ENCODE measurements around the gene TAF6L.

Gene TAF6L

DNA sequence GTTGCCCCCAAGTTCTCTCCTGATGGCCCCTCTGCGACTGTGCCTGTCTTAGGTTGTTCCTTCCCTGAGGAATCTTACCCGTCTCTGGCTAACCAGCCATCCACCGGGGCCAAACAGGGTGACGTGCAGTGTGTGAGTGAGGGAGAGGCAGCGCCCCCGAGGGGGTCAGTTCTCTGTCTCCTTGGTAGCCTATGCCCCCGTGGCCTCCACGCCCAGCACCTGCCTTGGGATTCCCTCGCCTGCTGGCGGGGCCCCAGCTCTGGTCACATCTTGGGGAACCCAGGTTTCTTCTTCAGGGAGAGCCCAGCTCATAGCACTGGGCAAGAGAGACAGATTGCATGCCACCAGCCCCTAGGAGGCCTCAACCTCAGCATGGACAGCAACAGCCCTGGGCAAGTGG lies 28.3 kb downstream of the TAF6L start:
- H3K27me3 ChIP-seq (ENCODE audit: insufficient read depth, insufficient read length): no peaks in the 10 kb centered on the region
- H3K9ac ChIP-seq (ENCODE audit: insufficient read length, low read depth): no peak overlapping the region
- DNase-seq (ENCODE audit: low read depth, low spot score): no peak
- H3K4me3 ChIP-seq (ENCODE audit: insufficient read length, low read depth): no peak overlapping the region
- no peaks in the 10 kb centered on the region for H3K4me1 ChIP-seq (ENCODE audit: insufficient read depth, insufficient read length)
- no peak for TF ChIP-seq SUZ12 (IDR thresholded peaks at IDR 0.05; ENCODE audit: extremely low read depth, insufficient read depth, insufficient read length)
- no peak for TF ChIP-seq ZNF274 (IDR thresholded peaks at IDR 0.05; ENCODE audit: low read depth, low read length)
- no peak for TF ChIP-seq YY1 (IDR thresholded peaks at IDR 0.05; ENCODE audit: insufficient read depth, insufficient read length)
- H3K36me3 ChIP-seq (ENCODE audit: insufficient read depth, insufficient read length, low read length): peaks cover 95% of the 10 kb centered on the region
- H3K9me3 ChIP-seq (ENCODE audit: insufficient read depth, low read length): no peaks in the 10 kb centered on the region

DNA sequence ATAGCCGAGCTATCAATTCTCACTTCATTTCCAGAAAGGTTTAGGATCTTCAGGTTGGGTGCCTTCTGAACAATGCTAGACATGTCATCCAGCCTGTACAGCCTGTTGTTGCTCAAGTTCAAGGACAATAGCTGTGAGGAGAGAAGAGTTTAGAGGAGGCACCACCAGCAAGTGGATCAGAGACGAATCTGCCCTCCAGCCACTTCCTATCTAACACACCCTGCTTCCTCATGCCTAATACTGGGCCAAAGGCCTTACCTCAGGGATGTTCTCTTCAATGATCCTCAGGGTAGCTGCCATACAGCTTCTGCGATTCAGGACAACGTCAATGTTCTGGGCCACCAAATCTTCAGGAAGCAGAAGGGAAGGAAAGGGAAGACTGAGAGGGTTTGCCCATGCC lies 29.9 kb downstream of the TAF6L start:
- TF ChIP-seq YY1 (IDR thresholded peaks at IDR 0.05; ENCODE audit: insufficient read depth, insufficient read length): no peak
- TF ChIP-seq SUZ12 (IDR thresholded peaks at IDR 0.05; ENCODE audit: extremely low read depth, insufficient read depth, insufficient read length): no peak
- no peak for TF ChIP-seq ZNF274 (IDR thresholded peaks at IDR 0.05; ENCODE audit: low read depth, low read length)
- peaks cover 79% of the 10 kb centered on the region for H3K36me3 ChIP-seq (ENCODE audit: insufficient read depth, insufficient read length, low read length)
- H3K4me3 ChIP-seq (ENCODE audit: insufficient read length, low read depth): no peak overlapping the region
- no peak for DNase-seq (ENCODE audit: low read depth, low spot score)
- H3K9ac ChIP-seq (ENCODE audit: insufficient read length, low read depth): no peak overlapping the region
- peaks cover 1% of the 10 kb centered on the region for H3K4me1 ChIP-seq (ENCODE audit: insufficient read depth, insufficient read length)
- no peaks in the 10 kb centered on the region for H3K27me3 ChIP-seq (ENCODE audit: insufficient read depth, insufficient read length)
- H3K9me3 ChIP-seq (ENCODE audit: insufficient read depth, low read length): no peaks in the 10 kb centered on the region

DNA sequence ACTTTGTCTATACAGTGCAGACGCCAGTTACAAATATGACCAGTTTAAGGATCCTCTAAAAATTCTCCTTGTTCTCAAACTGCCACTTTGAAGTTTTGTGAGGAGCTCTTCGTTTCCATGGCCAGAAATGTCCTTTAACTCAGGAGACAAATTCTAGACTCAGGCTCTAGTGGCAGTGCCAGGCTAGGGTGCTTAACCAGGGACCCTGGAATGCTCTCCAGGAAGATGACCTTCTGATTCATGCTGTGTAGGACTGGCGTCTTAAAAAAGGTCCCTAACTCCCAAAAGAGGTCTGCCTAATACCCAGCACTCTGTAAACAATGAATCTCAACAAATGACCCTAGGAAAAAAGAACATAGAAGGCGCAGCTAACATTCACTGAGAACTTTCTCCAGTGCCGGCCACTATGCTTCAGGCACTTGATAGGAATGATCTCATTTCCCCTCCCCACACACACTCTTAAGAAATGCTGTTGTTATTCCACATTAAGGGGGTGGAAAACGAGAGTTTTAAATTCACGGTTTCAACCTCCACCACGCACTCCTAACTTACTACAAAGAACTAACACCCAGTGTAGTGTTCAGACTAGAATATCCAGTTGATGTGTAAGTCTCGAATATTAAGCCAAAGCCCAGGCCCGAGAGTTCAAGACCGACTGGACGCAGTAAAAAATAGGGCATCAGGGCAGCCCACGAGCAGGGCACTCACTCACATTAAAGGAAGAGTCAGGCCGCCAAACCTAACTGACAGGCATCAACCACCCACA lies 33.3 kb downstream of the TAF6L start:
- peak overlapping the region; percentile 98 for H3K4me3 ChIP-seq (ENCODE audit: insufficient read length, low read depth)
- H3K9me3 ChIP-seq (ENCODE audit: insufficient read depth, low read length): no peaks in the 10 kb centered on the region
- H3K9ac ChIP-seq (ENCODE audit: insufficient read length, low read depth): peak overlapping the region; percentile 96
- peaks cover 7% of the 10 kb centered on the region for H3K4me1 ChIP-seq (ENCODE audit: insufficient read depth, insufficient read length)
- H3K27me3 ChIP-seq (ENCODE audit: insufficient read depth, insufficient read length): no peaks in the 10 kb centered on the region
- no peak for DNase-seq (ENCODE audit: low read depth, low spot score)
- no peak for TF ChIP-seq SUZ12 (IDR thresholded peaks at IDR 0.05; ENCODE audit: extremely low read depth, insufficient read depth, insufficient read length)
- no peak for TF ChIP-seq YY1 (IDR thresholded peaks at IDR 0.05; ENCODE audit: insufficient read depth, insufficient read length)
- no peak for TF ChIP-seq ZNF274 (IDR thresholded peaks at IDR 0.05; ENCODE audit: low read depth, low read length)
- H3K36me3 ChIP-seq (ENCODE audit: insufficient read depth, insufficient read length, low read length): peaks cover 55% of the 10 kb centered on the region

DNA sequence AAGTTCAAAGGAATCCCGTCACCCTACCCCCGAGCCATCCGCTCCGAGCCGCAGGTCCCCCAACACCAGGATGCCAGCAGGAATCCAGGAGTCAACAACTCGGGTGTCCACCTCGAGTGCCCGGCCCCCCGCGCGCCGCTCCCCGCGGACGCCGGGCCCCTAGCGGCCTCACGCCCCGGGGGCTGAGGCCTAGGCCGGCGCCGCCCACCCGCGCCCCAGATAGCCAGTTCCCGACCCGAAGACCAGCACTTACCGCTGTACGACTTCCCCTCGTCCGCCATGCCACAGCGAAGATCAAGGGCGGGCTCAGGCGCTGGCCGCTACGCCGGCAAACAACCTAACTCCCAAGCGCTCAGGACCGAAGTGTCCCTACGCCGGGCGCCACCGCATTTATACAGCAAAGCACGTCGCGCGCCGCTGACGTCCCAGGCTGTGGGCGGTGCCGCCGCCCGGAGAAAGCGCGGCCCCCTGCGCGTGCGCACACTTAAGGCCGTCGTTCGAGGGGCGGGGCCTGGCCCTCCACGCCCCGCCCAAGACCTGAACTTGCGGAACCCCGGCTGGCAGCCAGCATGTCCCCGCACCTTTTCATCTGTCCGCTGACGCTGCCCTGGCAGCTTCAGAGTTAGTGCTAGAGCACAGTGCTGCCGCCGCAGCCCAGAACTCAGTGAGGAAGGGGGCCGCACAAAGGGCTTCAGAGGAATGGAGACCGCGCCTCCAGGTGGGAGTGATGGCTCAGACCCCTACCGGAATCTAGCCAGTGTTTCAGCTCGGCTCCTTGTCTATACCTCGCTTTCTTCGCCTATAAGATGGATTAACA lies 34.1 kb downstream of the TAF6L start, which contains the start of gene NXF1:
NXF1 (minus strand) TSS at position 365 of the 817 bp plus-strand sequence; CDS start at position 281, 84 bp downstream.
- TF ChIP-seq SUZ12 (IDR thresholded peaks at IDR 0.05; ENCODE audit: extremely low read depth, insufficient read depth, insufficient read length) (no peak), YY1 (IDR thresholded peaks at IDR 0.05; ENCODE audit: insufficient read depth, insufficient read length) (peak; percentile 46), ZNF274 (IDR thresholded peaks at IDR 0.05; ENCODE audit: low read depth, low read length) (no peak)
- peak; percentile 95 for DNase-seq (ENCODE audit: low read depth, low spot score)
- Histone ChIP-seq H3K9ac (ENCODE audit: insufficient read length, low read depth) (peak within 1 kb of the TSS; percentile 96), H3K4me1 (ENCODE audit: insufficient read depth, insufficient read length) (peaks cover 7% of the 10 kb centered on the region), H3K9me3 (ENCODE audit: insufficient read depth, low read length) (no peaks in the 10 kb centered on the region), H3K36me3 (ENCODE audit: insufficient read depth, insufficient read length, low read length) (peaks cover 48% of the 10 kb centered on the region), H3K27me3 (ENCODE audit: insufficient read depth, insufficient read length) (no peaks in the 10 kb centered on the region), H3K4me3 (ENCODE audit: insufficient read length, low read depth) (peak within 1 kb of the TSS; percentile 98)

DNA sequence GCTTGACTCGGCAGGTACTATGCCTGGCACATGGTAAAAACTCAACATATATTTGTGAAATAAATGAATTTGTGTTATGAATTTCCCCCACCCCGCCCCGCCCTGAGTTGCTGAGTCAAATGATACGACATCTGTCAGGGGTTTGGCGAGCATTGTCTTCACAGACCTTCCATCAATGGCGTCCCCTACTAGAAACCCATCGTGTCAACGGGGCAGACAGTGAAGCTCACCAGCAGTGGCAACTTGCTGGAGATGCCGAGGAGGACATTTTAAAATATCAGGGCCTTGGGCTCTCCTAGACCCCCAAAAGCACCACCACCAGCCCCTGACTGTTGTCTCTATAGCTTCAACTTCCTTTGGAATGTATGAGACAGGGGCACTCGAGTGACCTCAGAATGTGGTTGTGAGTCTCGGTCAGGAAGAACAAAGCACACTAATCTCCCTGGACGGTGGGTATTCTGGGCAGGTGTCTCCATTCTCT lies 34.8 kb downstream of the TAF6L start:
- Histone ChIP-seq H3K4me3 (ENCODE audit: insufficient read length, low read depth) (peak overlapping the region; percentile 98), H3K9me3 (ENCODE audit: insufficient read depth, low read length) (no peaks in the 10 kb centered on the region), H3K36me3 (ENCODE audit: insufficient read depth, insufficient read length, low read length) (peaks cover 40% of the 10 kb centered on the region), H3K27me3 (ENCODE audit: insufficient read depth, insufficient read length) (no peaks in the 10 kb centered on the region), H3K9ac (ENCODE audit: insufficient read length, low read depth) (peak overlapping the region; percentile 81), H3K4me1 (ENCODE audit: insufficient read depth, insufficient read length) (peaks cover 7% of the 10 kb centered on the region)
- no peak for DNase-seq (ENCODE audit: low read depth, low spot score)
- TF ChIP-seq ZNF274 (IDR thresholded peaks at IDR 0.05; ENCODE audit: low read depth, low read length) (no peak), YY1 (IDR thresholded peaks at IDR 0.05; ENCODE audit: insufficient read depth, insufficient read length) (no peak)

DNA sequence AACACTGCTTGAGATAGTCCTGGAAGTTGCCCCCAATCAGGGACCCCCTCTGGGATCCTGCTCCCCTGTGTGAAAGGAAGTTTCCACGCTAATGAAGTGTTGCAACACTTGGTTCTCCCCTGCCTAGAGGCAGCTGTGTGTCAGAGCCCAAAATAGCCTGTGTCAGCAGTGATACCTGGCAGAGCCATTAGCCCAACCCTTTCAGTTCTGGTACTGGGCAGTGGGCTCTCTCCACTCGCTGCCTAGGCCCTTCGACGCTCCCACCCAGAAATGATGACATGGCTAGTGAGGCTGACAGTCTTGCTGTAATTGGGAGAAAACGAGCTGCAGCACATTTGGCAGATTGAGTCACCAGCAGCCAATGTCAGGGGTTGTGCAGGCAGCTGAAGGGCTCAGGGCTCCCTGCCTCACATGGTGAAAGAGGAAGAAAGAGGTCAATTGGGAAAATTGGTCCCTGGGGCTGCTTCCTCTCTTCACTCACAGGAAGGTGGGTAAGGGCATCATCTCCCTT lies 35.5 kb downstream of the TAF6L start:
- Histone ChIP-seq H3K4me1 (ENCODE audit: insufficient read depth, insufficient read length) (peaks cover 7% of the 10 kb centered on the region), H3K9ac (ENCODE audit: insufficient read length, low read depth) (peak overlapping the region; percentile 81), H3K9me3 (ENCODE audit: insufficient read depth, low read length) (no peaks in the 10 kb centered on the region), H3K27me3 (ENCODE audit: insufficient read depth, insufficient read length) (no peaks in the 10 kb centered on the region), H3K4me3 (ENCODE audit: insufficient read length, low read depth) (peak overlapping the region; percentile 98), H3K36me3 (ENCODE audit: insufficient read depth, insufficient read length, low read length) (peaks cover 34% of the 10 kb centered on the region)
- DNase-seq (ENCODE audit: low read depth, low spot score): no peak
- no peak for TF ChIP-seq YY1 (IDR thresholded peaks at IDR 0.05; ENCODE audit: insufficient read depth, insufficient read length)
- no peak for TF ChIP-seq ZNF274 (IDR thresholded peaks at IDR 0.05; ENCODE audit: low read depth, low read length)
- no peak for TF ChIP-seq SUZ12 (IDR thresholded peaks at IDR 0.05; ENCODE audit: extremely low read depth, insufficient read depth, insufficient read length)

DNA sequence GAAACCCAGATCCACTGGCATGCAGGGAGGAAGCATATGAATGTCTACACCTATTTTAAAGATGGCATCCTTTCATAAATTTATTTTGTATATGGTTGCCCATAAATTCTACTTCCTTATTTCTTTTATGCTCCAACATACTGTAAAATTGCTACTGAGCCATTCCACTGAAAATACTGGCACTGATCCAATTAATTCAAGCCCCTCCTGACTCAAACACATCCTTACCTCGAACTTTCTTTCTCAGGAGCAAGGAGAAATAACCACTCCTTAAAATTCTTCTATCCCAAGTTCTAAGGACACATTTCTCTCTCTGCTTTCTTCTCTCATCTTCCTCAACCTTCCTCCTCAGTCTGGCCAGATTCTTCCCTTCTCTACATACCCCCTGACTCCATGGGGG lies 39.6 kb downstream of the TAF6L start:
- Histone ChIP-seq H3K9me3 (ENCODE audit: insufficient read depth, low read length) (no peaks in the 10 kb centered on the region), H3K27me3 (ENCODE audit: insufficient read depth, insufficient read length) (no peaks in the 10 kb centered on the region), H3K36me3 (ENCODE audit: insufficient read depth, insufficient read length, low read length) (peaks cover 19% of the 10 kb centered on the region), H3K9ac (ENCODE audit: insufficient read length, low read depth) (no peak overlapping the region), H3K4me3 (ENCODE audit: insufficient read length, low read depth) (no peak overlapping the region), H3K4me1 (ENCODE audit: insufficient read depth, insufficient read length) (peaks cover 7% of the 10 kb centered on the region)
- no peak for DNase-seq (ENCODE audit: low read depth, low spot score)
- TF ChIP-seq YY1 (IDR thresholded peaks at IDR 0.05; ENCODE audit: insufficient read depth, insufficient read length) (no peak), SUZ12 (IDR thresholded peaks at IDR 0.05; ENCODE audit: extremely low read depth, insufficient read depth, insufficient read length) (no peak), ZNF274 (IDR thresholded peaks at IDR 0.05; ENCODE audit: low read depth, low read length) (no peak)
